ENCODE results near the gene ASB9.

DNA sequence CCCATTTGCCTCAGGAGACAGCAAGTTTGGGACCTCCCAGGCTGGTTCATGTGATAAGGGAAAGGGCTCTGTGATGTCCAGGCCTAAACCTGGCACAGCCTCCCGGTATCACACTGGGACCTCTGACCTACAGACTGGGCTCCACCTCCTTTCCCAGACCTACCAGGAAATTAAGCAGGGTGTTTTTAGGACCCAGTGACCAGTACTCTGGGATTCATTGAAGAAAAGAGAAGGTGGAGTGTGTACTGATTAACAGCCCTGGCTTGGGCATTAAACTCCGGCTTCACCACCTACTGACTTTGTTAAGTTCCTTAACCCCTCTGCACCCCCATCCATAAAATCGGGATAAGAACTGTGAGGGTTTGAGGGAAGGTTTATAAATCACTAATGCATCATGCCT lies 28.6 kb downstream of the ASB9 start:
- TF ChIP-seq, protein P1, sequence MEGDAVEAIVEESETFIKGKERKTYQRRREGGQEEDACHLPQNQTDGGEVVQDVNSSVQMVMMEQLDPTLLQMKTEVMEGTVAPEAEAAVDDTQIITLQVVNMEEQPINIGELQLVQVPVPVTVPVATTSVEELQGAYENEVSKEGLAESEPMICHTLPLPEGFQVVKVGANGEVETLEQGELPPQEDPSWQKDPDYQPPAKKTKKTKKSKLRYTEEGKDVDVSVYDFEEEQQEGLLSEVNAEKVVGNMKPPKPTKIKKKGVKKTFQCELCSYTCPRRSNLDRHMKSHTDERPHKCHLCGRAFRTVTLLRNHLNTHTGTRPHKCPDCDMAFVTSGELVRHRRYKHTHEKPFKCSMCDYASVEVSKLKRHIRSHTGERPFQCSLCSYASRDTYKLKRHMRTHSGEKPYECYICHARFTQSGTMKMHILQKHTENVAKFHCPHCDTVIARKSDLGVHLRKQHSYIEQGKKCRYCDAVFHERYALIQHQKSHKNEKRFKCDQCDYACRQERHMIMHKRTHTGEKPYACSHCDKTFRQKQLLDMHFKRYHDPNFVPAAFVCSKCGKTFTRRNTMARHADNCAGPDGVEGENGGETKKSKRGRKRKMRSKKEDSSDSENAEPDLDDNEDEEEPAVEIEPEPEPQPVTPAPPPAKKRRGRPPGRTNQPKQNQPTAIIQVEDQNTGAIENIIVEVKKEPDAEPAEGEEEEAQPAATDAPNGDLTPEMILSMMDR (IDR thresholded peaks at IDR 0.05; ENCODE audit: extremely low read depth in 1 of 2, insufficient read depth in 1 of 2, low read depth in 1 of 2, low read length in 2 of 2), result no peak
- TF ChIP-seq MAX (IDR thresholded peaks at IDR 0.05; ENCODE audit: insufficient read depth, insufficient read length) (no peak), POLR2AphosphoS5 (IDR thresholded peaks at IDR 0.05; ENCODE audit: insufficient read depth, low read depth, low read length) (no peak), EZH2 (IDR thresholded peaks at IDR 0.05; ENCODE audit: borderline replicate concordance, low read depth, low read length, severe bottlenecking) (no peak)

Measured in endothelial cell of umbilical vein (primary cell).